ENCODE results near the gene VWA3A. TPM values are rescaled to one million over a fixed set of nuclear protein-coding genes. Genes with fewer than 3 reads are reported as not detected.

Gene VWA3A
- total RNA-seq, 1 donor from 2014 or later: 0.25 TPM

DNA sequence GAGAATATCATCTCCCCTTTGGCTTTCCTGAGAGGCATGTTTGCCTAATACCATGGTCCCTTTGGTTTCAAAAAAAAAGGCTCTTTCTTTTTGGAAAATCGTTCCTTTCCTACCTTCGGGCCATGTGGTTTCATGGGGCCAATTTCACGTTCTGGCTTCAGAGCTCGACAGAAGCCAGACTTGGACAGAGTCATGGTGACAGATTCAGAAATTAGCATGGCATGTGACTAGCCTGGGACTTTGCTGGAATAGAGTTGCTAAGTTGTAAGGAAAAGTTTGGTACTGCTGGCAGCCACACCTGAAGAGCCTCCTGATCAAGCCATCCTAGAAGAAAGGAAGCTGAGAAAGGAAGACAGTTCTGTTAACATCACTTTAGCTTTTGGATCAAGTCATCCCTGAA, 2.4 kb upstream of the VWA3A start:
- Histone ChIP-seq H3K36me3 (no peaks in the 10 kb centered on the region), H3K4me3 (no peak overlapping the region), H3K27ac (replicated peaks) (no peak overlapping the region), H3K4me1 (peaks cover 45% of the 10 kb centered on the region), H3K9me3 (replicated peaks) (no peaks in the 10 kb centered on the region), H3K27me3 (ENCODE audit: low read depth) (no peaks in the 10 kb centered on the region)
- intact Hi-C loops (cut with micrococcal nuclease): no loop called here
- DNase-seq: no peak
- TF ChIP-seq, protein P1, sequence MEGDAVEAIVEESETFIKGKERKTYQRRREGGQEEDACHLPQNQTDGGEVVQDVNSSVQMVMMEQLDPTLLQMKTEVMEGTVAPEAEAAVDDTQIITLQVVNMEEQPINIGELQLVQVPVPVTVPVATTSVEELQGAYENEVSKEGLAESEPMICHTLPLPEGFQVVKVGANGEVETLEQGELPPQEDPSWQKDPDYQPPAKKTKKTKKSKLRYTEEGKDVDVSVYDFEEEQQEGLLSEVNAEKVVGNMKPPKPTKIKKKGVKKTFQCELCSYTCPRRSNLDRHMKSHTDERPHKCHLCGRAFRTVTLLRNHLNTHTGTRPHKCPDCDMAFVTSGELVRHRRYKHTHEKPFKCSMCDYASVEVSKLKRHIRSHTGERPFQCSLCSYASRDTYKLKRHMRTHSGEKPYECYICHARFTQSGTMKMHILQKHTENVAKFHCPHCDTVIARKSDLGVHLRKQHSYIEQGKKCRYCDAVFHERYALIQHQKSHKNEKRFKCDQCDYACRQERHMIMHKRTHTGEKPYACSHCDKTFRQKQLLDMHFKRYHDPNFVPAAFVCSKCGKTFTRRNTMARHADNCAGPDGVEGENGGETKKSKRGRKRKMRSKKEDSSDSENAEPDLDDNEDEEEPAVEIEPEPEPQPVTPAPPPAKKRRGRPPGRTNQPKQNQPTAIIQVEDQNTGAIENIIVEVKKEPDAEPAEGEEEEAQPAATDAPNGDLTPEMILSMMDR (IDR thresholded peaks at IDR 0.05; ENCODE audit: borderline replicate concordance): no peak

DNA sequence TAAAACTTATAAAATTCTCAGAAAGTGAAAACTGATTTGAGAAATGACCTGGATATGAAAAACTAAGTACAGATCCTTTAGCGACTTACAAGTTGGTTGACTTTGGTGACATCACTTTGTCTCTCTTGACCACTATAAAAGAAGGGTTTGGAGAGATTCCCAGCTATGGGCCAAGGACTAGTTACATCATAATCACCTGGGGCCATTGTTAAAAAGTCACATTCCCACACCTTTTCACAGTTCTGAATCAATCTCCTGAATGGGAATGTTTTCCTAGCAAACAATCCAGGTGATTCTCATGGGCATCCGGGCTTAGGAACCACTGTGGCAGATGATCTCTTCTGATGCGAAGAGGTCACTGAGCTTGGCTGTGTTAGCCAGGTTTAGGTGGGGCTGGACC, 620 bp upstream of the VWA3A start:
- intact Hi-C loops (cut with micrococcal nuclease): no loop called here

DNA sequence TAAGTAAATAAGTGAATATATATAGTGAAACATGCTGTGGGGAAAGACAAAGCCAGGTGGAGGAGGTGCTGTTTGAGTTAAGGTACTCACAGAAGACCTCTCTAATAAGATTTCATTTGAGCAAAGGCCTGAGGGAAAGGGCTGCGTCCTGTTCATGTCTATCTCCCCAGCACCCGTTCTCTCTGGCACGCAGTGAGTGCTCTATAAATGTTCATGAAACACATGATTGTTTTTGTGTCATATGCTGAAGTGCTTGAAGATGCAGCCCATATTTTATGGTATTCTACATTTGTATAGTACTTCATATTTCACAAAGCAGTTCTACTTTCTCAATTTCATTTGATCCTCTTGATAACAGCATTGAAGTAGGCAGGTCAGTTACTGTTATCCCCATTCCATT, 990 bp downstream of the VWA3A start:
- no peak for DNase-seq
- no peaks in the 10 kb centered on the region for H3K36me3 ChIP-seq
- H3K27ac ChIP-seq (replicated peaks): no peak overlapping the region
- intact Hi-C loops (cut with micrococcal nuclease): no loop called here
- TF ChIP-seq, protein P1 (IDR thresholded peaks at IDR 0.05; ENCODE audit: borderline replicate concordance): no peak
- no peak overlapping the region for H3K4me3 ChIP-seq
- H3K9me3 ChIP-seq (replicated peaks): no peaks in the 10 kb centered on the region
- no peaks in the 10 kb centered on the region for H3K27me3 ChIP-seq (ENCODE audit: low read depth)
- H3K4me1 ChIP-seq: peaks cover 41% of the 10 kb centered on the region

More for the DNA sequence above, 620 bp upstream of the VWA3A start:
- Histone ChIP-seq H3K9me3 (replicated peaks) (no peaks in the 10 kb centered on the region), H3K4me1 (peaks cover 45% of the 10 kb centered on the region), H3K27ac (replicated peaks) (peak overlapping the region; percentile 60), H3K27me3 (ENCODE audit: low read depth) (no peaks in the 10 kb centered on the region), H3K36me3 (no peaks in the 10 kb centered on the region), H3K4me3 (no peak overlapping the region)
- no peak for DNase-seq
- TF ChIP-seq, protein P1 (IDR thresholded peaks at IDR 0.05; ENCODE audit: borderline replicate concordance): no peak

DNA sequence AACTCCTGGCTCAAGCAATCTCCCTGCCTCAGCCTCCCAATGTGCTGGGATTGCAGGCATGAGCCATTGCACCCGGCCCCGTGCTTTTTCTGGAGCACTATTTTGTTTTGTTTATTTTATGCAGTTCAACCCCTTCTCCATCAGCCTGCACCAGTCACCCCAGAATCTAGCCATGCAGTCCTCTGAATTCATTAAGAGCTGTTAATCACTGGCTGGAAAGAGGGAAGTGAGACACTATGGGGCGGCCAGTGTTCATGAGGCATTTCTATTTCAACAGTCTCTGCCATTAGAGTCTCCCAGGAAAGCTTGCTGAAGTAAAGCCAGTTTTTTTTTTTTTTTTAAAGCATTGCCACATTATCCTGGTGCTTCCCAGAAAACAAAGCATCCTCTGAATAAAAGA, 1.7 kb downstream of the VWA3A start:
- H3K4me1 ChIP-seq: peaks cover 35% of the 10 kb centered on the region
- no peaks in the 10 kb centered on the region for H3K36me3 ChIP-seq
- H3K4me3 ChIP-seq: no peak overlapping the region
- no peak for DNase-seq
- H3K27ac ChIP-seq (replicated peaks): no peak overlapping the region
- intact Hi-C loops (cut with micrococcal nuclease): no loop called here
- H3K27me3 ChIP-seq (ENCODE audit: low read depth): no peaks in the 10 kb centered on the region
- TF ChIP-seq, protein P1 (IDR thresholded peaks at IDR 0.05; ENCODE audit: borderline replicate concordance): no peak
- H3K9me3 ChIP-seq (replicated peaks): no peaks in the 10 kb centered on the region

DNA sequence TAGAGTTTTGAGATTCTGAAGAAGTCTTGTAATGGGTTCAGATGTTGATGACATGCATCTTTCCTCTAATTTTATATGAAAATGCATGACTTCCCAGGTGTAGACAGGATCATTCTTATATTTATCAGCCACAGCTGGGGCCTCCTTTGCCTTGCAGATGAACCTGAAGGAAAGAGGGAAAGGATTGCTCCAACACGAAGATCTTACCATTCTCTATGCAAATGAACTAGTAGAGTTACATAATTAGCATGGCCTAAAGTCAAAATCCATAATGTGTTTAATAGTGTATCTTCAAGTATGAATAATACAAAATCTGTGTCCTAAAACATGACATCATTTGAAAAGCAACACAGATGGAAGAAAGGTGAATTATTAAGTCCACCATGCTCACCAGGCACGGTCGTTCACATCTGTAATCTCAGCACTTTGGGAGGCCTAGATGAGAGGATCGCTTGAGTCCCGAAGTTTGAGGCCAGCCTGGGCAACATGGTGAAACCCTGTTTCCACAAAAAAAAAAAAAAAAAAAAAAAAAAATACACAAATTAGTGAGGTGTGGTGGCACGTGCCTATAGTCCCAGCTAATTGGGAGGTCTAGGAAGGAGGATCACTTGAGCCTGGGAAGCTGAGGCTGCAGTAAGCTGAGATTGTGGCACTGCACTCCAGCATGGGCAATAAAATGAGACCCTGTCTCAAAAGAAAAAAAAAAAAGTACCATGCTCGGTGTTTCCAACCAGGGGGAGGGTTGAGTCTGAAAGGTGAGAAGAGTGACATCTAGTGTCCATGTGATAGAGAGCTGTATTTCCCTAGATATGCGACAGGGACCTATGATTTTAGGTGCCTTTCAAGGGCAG, 6.3 kb downstream of the VWA3A start:
- TF ChIP-seq, protein P1 (IDR thresholded peaks at IDR 0.05; ENCODE audit: borderline replicate concordance): peak; percentile 71
- intact Hi-C loops (cut with micrococcal nuclease): no loop called here
- Histone ChIP-seq H3K36me3 (no peaks in the 10 kb centered on the region), H3K27me3 (ENCODE audit: low read depth) (no peaks in the 10 kb centered on the region), H3K4me3 (no peak overlapping the region), H3K4me1 (peaks cover 3% of the 10 kb centered on the region), H3K27ac (replicated peaks) (no peak overlapping the region), H3K9me3 (replicated peaks) (no peaks in the 10 kb centered on the region)
- no peak for DNase-seq
